DMS153 (cell line): ENCODE measurements around the gene CRIP3.

ENCODE experiments used
- DNase-seq: peaks from one replicate; lab custom pipeline; 2025; lab: John Stamatoyannopoulos, UW

Gene CRIP3

DNA sequence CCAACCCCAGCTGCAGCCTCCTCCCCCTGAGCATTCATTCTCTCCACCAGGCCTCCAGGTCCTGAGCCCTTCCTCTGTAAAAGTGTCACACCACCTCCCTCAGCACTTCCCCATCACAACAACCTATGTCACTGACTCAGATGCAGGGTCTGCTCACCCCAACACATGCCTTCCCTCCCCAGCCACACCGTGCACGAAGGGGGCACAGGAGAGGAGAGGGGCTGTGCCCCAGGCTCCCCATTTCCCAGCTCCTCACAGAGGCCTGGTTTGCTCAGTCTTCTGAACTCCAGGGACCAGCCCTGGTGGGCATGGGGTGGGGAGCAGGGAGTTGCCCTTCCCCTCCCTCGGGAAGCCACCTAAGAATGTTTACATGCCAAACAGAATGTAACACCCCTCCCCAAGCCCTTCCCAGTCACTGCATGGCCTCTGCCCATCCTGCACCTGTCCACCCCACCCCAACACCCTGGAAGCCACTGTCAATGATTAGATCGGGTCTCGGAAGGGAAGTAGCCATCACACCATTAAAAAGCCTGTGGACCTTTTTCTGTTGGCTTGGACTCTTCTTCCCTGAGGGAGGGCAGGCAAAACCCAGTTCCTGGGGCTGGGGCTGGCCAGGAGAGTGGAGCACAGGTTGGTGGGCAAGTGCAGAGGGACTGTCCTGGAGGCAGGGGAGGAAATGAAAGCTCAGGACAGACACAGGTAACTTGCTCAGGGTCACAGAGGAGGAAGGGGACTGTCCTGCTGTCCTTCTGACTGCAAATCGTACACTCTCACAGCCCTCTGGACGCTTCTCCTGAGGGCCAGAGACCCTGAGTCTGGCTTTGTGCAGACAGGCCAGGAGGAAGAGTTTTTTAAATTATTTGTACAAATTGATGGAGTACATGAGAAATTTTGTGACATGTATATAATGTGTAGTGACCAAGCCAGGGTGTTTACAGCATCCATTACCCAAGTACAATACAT lies 20.6 kb downstream of the CRIP3 start:
- DNase-seq: no peak

DNA sequence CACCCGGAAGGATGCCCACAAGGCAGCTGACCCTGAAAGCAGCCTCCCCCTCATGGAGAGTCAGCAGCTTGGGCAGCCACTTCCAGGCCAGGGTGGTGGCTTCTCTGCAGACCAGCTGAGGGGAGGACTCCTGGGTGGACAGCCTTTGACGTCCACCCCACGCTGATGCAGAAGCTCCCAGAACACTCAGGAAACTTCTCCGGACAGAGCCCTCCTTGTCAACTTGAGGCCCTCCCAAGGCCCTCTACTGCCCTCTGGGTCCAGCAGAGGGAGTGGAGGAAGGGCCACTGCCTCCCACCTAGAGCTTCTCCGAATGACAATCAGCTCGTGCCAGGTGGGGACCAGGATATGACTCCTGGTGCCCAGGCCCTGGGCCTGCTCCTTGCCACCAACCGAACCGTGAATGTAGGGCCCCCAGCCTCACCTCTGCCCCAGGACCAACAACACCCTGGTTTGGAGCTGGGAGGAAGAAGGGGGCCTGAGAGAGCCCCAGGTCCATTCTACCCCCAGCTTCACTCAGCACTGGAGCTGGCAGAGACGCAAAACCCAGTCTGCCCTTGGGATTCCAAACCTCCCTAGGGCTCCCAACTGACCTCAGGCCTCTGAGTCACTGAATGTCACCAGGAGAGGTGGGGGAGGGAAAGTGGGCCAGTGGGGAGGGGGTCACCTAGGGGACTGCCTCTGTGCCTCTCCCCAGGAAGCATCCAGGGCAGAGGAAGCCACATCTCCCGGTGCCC lies 21.5 kb downstream of the CRIP3 start:
- DNase-seq: no peak

DNA sequence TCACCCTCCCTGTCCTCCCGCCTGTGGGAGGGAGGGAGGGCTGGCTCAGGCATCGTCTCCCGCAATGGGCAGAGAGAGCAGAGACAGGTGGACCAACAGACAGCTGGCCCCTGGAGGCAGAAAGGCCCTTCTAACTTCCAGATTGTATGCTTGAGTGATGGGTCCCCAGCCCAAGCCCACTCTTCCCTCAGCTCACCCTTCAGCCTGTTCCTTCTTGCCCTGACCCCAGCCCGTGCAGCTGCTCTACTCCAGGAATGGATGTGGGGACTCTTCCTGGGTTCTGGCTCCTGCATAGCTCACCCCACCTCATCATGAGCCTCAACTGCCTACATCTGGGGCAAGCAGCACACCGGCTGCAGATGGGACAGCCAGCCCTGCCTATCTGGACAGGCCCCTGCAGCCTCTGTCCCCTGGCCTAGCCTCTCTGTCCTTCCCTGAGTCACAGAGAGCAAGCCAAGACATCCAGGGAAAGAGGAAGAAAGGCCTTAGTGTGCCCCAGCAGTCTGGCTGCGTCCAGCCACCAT lies 22.1 kb downstream of the CRIP3 start:
- no peak for DNase-seq

DNA sequence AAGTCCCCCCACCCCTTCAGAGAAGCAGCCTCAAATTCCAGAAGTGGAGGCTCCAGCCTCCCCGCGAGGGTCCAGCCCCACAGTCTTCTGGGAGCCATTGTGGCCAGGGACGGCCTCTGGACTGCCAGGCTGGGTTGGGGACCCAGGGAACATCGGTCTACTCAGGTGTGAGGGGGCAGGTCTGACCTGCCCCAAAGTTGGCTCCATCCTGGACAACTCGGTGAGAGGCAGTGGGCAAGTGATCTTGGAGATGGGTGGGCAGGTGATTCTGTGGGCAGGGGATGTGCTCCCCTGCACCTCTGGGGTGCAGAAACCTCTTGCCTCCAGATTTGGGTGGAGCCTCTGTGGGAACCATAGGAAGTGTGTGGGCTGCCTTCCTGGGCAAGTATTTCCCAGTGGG lies 22.8 kb downstream of the CRIP3 start:
- DNase-seq: no peak

DNA sequence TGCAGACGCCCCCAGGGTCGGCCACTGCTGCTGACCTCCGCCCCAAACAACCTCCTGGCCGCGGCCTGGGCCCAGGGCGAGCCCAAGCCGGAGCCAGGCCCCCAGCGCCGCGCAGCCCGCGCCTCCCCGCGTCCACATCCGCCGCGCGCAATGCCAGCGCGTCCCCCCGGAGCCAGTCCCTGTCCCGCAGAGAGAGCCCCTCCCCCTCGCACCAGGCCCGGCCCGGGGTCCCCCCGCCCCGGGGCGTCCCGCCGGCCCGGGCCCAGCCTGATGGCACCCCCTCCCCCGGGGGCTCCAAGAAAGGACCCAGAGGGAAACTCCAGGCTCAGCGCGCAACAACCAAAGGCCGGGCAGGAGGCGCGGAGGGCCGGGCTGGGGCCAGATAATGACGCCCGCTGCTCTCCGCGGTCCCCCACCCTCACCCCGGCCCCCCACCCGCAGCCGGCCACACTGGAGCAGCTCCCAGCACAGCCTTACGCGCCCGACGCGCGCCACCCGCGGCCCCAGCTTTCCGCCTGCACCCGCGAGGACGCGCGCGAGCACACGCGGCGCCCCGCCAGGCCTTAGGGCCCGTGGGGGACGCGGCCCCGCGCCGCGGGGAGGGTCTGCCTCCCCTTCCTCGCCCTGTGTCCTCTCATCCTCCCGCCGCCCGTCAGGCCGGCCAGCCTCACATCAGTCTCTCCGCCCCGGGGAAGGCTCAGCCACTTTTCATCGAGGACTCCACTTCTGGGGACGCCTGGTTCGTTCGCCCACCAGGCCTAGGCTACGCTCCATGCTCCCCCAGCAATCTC lies 23.4 kb downstream of the CRIP3 start:
- no peak for DNase-seq

DNA sequence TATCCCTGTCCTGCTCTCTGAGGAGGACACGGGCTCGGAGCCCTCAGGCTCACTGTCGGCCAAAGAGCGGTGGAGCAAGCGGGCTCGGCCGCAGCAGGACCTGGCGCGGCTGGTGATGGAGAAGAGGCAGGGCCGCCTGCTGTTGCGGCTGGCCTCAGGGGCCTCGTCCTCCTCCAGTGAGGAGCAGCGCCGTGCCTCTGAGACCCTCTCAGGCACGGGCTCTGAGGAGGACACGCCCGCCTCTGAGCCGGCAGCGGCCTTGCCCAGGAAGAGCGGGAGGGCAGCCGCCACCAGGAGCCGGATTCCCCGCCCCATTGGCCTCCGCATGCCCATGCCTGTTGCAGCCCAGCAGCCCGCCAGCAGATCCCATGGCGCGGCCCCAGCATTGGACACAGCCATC lies 24.7 kb downstream of the CRIP3 start:
- no peak for DNase-seq

DNA sequence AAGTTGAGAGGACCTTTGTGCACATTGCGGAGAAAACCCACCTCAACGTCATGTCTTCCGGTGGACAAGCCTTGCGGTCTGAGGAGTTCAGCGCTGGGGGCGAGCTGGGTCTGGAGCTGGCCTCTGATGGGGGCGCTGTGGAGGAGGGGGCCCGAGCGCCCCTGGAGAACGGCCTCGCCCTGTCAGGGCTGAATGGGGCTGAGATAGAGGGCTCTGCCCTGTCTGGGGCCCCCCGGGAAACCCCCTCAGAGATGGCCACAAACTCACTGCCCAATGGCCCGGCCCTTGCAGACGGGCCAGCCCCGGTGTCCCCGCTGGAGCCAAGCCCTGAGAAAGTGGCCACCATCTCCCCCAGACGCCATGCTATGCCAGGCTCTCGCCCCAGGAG lies 25.1 kb downstream of the CRIP3 start:
- DNase-seq: no peak

DNA sequence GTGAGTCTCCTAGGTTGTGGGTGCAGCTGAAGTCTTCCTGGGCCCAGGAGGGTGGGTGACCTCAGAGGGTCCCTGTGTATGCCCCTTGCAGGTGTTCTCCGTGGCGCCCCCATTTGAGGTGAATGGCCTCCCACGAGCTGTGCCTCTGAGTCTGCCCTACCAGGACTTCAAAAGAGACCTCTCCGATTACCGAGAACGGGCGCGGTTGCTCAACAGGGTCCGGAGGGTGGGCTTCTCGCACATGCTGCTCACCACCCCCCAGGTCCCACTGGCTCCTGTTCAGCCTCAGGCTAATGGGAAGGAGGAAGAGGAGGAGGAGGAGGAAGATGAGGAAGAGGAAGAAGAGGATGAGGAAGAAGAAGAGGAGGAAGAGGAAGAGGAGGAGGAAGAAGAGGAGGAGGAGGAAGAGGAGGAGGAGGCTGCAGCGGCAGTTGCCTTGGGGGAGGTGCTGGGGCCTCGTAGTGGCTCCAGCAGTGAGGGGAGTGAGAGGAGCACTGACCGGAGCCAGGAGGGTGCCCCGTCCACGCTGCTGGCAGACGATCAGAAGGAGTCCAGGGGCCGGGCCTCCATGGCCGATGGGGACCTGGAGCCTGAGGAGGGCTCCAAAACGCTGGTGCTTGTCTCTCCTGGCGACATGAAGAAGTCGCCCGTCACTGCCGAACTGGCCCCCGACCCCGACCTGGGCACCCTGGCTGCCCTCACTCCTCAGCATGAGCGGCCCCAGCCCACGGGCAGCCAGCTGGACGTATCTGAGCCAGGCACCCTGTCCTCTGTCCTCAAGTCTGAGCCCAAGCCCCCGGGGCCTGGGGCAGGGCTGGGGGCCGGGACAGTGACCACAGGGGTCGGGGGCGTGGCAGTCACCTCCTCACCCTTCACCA lies 25.8 kb downstream of the CRIP3 start:
- no peak for DNase-seq

DNA sequence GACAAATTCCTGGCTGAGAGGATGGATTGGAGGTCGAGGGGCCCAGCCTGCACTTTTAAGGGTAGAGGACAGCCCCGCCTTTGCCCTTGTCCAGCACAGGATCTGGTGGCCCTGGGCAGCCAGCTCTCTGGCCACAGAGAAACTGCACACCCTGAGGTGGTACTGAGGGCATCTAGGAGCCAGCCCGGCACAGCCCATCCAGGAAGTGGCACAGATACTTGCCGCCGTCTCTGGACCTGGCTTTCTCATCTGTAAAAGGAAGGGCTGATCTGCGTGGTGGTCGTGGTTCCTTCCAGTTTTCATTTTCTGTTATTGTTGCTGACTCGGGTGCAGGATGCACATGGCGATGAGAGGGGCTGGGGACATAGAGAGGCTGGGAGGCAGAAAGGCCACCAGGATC lies 26.6 kb downstream of the CRIP3 start:
- DNase-seq: no peak

DNA sequence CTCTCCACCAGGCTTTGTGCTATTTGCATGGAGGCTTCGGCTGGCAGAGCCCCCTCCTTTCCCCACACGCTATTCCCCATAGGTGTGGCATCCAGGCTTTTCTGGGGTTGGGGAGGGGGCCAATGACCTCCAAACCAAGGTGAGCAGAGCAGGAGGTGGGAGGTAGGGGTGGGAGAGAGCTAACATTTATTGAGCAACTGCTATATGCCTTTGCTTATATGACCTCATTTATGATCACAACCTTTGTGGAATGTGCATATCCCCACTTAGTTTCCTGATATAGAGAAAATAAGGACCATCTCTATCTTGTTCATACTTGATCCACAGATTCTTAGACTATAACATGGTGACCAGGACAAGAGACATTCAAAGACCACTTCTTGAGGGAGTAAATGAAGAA lies 28.4 kb downstream of the CRIP3 start:
- DNase-seq: no peak

DNA sequence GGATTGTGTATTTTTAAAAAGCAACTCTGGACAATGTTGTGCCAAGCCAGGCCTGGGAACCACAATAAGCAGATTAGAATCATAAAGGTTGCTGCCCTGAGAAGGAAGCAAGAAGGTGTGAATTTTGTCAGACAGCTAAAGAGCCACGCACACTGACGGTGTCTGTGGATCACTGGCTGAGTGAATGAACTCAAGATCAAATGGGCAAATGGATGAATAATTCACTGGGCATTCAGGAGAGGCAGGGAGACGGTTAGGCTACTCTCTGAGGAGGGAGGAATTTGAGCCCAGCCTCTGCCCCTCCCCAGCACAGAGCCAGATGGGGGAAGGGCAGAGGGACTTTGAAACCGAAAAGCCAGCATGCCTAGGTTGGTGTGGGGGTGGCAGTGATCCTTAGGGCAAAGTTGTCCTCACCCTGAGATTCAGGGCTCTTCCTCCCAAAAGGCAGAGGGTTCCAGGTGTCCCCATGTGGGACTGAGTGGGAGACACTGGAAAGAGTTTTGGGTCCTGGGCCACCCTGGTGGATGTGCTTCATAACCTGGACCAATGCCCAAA lies 30.0 kb downstream of the CRIP3 start:
- no peak for DNase-seq

DNA sequence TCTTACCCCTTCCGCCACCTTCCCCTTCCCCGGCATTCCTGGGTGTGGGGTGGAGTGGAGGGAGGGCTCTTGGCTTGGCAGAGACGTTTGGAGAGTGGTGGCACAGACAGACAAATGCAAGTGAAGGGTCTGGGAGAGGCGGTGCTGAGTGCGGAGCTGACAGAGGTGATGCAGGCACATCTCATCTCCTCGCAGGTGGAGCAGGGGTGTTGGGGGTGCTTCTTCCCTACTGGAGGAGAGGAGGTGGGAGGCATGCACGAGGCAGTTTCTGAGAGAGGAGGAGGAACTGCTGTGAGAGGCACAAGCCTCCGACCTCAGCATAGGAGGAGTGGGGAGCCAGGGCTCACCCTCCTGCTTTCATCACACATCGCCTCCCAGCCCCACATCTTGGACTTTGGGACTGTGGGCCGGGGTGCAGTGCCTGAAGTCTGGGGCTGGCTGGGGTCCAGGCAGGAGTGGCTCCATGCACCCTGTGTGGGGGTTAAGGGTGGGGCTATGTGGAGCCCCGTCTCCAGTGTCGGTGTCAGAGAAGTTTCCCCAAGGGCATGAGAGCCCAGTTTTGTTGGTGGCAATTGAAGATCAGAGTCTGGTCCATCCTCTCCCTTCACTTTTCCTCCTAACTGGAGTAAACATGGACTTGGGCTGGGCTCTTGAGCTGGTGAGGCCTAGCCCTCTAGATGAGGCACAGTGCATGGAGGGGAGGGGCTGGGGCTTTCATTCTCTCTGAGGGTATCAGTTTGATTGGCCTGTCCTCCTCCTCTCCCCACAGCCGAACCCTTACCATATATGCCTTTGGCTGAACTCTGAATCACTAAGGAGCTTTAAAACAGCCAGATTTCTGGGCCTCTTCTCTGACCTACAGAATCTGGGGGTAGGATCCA lies 30.7 kb downstream of the CRIP3 start:
- no peak for DNase-seq

DNA sequence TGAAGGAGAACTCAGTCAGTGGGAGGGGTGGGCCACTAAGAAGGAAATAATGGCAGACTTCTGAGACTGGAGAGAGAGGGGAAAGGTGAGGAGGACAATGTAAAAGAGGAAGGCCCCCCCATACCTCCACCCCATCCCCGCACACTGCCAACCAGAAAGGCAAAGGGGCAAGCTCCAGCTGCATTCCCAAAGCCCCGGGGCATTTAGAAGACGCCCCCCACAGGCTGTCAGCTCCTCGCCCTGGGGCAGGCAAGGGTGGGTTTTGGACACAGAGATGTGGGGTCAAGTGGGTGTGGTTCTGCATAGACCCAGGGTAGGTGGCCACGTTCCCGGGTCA lies 31.4 kb downstream of the CRIP3 start:
- DNase-seq: no peak

DNA sequence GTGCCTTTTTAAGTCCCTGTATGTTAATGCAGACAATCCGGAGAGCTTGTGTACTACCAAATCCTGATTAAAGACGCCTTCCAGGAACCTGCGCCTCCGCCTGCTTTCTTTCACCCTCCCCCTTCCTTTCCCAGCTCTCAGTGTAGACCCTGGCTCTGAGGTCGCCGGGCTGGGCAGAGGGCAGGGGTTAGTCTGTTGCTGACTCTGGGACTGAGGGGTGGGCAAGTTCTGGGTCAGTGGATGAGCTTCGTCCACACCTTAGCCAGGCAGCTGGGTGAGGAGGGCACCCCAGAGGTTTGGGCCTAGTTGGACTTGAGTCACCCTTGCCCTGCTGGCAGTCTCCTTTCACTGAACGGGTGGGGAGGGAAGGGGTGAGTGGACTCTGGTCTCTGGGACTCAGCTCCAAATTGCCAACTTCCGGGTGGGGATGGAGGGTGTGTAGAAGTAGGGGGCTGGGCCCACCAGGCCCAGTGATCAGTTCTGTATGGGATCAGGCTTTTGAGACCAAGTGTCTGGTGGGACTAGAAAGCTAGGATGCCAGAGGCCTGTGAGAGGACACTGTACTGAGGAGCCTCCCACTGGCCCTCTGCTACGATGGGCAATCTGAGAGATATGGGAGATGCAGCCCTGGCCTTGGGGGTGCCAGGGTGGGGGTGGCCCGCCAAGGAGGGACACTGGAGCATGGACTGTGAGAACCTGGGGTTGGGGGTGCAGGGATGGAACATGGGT lies 31.9 kb downstream of the CRIP3 start:
- DNase-seq: no peak

DNA sequence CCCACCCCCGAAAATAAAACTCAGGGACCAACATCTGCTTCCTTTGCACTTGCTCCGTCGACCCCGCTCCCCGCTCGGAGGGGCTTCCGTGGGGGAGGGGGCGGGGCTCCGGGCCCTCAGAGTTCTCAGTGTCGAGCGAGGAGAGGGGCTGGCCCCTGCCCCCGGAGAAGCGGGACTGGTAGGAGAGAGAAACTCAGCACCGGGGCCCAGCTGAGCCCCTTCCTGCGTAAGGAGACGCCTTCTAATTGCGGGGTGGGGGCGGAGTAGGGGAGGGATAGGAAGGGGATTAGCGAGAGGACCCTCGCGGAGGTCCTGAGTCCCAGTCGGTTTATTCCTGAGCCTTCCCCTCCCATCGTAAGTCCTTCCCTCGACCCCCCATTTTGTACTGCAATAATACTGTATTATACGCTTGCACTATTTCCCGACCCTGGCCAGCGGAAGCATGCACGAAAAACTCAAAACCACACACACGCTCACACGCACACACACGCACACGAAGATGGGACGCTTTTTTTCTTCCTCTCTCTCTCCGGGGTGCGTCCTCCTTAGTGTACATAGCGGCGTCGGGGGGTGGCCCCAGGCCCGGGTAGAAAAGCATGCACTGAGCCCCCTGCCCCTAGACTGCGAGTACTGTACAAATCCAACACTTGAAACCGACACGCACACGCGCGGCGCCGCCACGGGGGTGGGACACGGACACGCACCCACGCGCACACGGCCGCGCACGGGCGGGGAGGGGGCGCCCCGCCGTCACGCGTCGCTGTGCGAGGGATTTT lies 32.6 kb downstream of the CRIP3 start:
- no peak for DNase-seq

DNA sequence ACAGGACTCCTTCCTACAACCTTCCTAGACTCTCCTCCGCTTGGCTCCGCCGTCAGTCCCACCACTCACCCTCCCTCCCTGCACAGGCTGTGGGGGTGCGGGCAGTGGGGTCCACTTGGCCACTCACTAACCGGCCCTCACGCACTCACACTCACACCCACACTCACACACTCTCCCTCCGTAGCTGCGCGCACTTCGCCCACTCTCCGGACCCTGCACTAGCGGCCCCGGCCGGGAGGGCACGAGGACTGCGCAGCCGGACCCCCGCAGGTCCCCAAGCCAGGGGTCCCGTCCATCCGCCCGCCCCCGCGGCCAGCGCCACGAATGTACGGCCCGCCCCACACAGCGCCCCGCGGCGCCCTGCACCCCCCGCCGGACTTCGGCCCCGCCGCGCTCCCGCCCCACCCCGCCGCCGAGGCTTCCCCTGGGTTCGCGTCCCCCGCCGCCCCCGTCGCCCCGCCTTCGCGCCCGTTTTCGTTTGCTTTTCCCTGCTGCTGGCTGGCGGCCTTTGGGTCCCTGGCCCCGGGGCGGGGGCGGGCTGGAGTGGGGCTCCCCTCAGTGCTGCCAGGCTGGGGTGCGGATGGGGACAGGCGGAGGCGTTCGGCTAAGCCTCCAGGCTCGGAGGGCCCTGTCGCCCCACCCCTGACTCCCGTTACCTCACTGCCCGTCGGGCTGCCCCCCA lies 33.6 kb downstream of the CRIP3 start:
- no peak for DNase-seq

DNA sequence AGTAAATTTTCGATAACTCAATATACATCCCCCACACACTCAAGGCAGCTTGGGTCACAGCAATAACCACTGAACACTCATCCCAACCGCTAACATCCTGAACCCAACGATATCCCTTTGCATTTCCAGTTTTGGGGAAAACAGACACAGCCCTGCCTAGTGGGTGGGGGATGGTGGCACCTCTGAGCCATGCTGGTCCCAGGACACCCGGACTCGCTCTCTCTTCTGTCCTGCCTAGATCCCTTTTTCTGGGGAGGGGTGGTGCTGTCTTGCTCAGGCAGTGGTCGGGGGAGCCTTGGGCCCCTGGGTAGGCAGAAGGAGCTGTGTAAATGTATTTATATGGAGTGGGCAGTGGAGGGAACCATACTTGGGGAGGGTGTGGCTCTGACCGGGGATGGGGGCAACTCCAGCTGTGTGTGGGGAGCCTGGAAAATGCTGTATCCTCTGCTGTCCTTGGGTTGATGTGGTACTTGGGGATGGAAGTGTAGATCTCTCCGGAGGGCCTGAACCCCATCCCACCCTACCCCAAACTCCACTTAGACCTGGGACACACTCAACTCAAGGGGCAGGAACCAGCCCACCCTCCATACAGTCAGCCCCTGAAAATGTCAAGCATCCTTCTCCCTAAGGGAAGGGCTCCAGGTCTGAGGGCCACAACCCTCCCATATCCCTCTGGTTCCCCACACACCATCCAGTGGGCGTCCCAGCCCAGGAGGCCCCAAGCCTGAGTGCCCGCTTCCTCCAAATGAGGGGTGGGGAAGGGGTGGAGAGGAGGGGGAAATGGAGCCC lies 34.3 kb downstream of the CRIP3 start:
- no peak for DNase-seq
